ENCODE measurements around the gene RALGAPA2.

The RALGAPA2 gene

DNA sequence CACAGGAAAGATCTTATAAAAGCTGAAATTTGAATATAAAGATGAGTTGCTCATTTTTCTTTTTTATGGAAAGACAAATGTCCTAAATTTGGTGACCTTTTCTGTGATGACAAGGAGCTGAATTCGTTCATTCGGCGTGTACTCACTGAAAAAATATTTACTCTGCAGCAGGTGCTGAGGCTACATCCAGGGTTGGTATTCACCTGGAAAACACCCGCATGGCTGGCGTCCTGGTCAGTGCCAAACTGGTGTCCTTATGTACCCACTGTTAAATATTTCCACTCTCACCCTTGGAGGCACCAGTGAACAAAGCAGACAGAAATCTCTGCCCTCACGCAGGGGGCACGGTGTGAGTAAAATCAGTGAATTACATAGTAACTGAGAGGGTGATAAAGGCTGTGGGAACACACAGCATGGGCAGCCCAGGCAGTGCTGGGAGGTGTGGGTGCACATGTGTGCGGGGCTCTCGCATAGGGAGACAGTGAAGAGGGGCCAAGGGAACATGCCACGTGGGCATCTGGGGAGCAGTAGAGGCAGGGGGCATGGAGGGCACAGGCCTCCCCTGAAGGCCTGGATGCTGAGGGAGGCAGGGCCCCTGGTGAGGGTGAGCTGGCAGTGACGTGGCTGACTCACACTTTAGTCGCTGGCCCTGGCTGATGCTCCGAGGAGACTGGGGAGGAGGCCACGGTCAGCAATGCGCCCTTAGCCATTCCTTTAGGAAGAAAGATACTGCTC, 254.9 kb downstream of the RALGAPA2 start:
- no peak for DNase-seq (ENCODE audit: low read depth in 1 of 2, low spot score in 1 of 2)
- TF ChIP-seq, protein P1, sequence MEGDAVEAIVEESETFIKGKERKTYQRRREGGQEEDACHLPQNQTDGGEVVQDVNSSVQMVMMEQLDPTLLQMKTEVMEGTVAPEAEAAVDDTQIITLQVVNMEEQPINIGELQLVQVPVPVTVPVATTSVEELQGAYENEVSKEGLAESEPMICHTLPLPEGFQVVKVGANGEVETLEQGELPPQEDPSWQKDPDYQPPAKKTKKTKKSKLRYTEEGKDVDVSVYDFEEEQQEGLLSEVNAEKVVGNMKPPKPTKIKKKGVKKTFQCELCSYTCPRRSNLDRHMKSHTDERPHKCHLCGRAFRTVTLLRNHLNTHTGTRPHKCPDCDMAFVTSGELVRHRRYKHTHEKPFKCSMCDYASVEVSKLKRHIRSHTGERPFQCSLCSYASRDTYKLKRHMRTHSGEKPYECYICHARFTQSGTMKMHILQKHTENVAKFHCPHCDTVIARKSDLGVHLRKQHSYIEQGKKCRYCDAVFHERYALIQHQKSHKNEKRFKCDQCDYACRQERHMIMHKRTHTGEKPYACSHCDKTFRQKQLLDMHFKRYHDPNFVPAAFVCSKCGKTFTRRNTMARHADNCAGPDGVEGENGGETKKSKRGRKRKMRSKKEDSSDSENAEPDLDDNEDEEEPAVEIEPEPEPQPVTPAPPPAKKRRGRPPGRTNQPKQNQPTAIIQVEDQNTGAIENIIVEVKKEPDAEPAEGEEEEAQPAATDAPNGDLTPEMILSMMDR (IDR thresholded peaks at IDR 0.05; ENCODE audit: insufficient read depth, low read length) = no peak
- TF ChIP-seq, protein P2, sequence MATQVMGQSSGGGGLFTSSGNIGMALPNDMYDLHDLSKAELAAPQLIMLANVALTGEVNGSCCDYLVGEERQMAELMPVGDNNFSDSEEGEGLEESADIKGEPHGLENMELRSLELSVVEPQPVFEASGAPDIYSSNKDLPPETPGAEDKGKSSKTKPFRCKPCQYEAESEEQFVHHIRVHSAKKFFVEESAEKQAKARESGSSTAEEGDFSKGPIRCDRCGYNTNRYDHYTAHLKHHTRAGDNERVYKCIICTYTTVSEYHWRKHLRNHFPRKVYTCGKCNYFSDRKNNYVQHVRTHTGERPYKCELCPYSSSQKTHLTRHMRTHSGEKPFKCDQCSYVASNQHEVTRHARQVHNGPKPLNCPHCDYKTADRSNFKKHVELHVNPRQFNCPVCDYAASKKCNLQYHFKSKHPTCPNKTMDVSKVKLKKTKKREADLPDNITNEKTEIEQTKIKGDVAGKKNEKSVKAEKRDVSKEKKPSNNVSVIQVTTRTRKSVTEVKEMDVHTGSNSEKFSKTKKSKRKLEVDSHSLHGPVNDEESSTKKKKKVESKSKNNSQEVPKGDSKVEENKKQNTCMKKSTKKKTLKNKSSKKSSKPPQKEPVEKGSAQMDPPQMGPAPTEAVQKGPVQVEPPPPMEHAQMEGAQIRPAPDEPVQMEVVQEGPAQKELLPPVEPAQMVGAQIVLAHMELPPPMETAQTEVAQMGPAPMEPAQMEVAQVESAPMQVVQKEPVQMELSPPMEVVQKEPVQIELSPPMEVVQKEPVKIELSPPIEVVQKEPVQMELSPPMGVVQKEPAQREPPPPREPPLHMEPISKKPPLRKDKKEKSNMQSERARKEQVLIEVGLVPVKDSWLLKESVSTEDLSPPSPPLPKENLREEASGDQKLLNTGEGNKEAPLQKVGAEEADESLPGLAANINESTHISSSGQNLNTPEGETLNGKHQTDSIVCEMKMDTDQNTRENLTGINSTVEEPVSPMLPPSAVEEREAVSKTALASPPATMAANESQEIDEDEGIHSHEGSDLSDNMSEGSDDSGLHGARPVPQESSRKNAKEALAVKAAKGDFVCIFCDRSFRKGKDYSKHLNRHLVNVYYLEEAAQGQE (IDR thresholded peaks at IDR 0.05; ENCODE audit: insufficient replicate concordance, low read depth) = no peak
- TF ChIP-seq POLR2AphosphoS5 (IDR thresholded peaks at IDR 0.05; ENCODE audit: low read depth) = no peak
- no peak for TF ChIP-seq SPI1 (IDR thresholded peaks at IDR 0.05; ENCODE audit: borderline replicate concordance, low read depth)
- TF ChIP-seq GABPA (IDR thresholded peaks at IDR 0.05; ENCODE audit: low read depth) = no peak
- H3K4me3 ChIP-seq (replicated peaks; ENCODE audit: insufficient read depth, low read length) = no peak overlapping the region
- H3K27ac ChIP-seq (replicated peaks) = no peak overlapping the region
- H3K27me3 ChIP-seq (ENCODE audit: insufficient read depth, poor library complexity, severe bottlenecking) = no peaks in the 10 kb centered on the region

DNA sequence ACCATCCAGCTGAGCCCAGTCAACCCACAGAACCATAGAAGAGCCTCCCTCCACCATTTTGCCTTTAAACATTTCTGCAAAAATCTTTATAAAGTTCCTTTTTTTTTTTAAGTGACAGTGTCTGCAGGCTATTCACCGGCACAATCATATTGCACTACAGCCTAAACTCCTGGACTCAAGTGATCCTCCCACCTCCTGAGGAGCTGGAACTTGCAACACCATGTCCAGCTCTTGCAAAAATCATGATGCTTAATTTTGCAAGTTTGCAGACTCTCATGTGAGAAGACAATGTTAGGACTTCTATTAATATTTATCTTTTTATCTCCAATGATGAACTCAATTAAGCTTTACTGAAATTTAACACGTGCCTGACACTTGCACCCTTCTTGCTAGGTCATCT, 255.7 kb downstream of the RALGAPA2 start:
- TF ChIP-seq, protein P1 (IDR thresholded peaks at IDR 0.05; ENCODE audit: insufficient read depth, low read length) = no peak
- no peak for TF ChIP-seq SPI1 (IDR thresholded peaks at IDR 0.05; ENCODE audit: borderline replicate concordance, low read depth)
- TF ChIP-seq GABPA (IDR thresholded peaks at IDR 0.05; ENCODE audit: low read depth) = no peak
- TF ChIP-seq, protein P2 (IDR thresholded peaks at IDR 0.05; ENCODE audit: insufficient replicate concordance, low read depth) = no peak
- no peak for TF ChIP-seq POLR2AphosphoS5 (IDR thresholded peaks at IDR 0.05; ENCODE audit: low read depth)
- no peaks in the 10 kb centered on the region for H3K27me3 ChIP-seq (ENCODE audit: insufficient read depth, poor library complexity, severe bottlenecking)
- no peak overlapping the region for H3K27ac ChIP-seq (replicated peaks)
- peak; percentile 27 to 59 for DNase-seq (ENCODE audit: low read depth in 1 of 2, low spot score in 1 of 2)
- no peak overlapping the region for H3K4me3 ChIP-seq (replicated peaks; ENCODE audit: insufficient read depth, low read length)

DNA sequence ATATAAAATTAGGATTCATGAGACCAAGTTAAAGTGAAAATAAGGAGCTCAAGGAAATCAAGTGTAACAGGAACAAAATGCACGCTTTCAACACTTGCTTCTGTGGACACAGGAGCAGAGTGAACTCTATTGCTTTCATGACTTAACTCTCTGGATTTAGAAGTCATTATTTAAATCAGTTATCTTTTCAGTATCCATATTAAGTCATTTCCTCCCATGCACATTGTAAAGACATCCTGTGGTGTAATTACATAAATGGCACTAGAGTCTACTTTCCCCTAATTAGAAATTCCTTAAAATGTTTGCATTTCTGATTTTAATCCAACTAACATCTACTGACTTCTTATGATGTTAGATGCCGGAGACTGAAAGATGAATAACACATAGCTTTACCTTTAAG, 256.5 kb downstream of the RALGAPA2 start:
- DNase-seq (ENCODE audit: low read depth in 1 of 2, low spot score in 1 of 2) = no peak
- no peak overlapping the region for H3K27ac ChIP-seq (replicated peaks)
- no peak overlapping the region for H3K4me3 ChIP-seq (replicated peaks; ENCODE audit: insufficient read depth, low read length)
- TF ChIP-seq POLR2AphosphoS5 (IDR thresholded peaks at IDR 0.05; ENCODE audit: low read depth) = no peak
- TF ChIP-seq, protein P1 (IDR thresholded peaks at IDR 0.05; ENCODE audit: insufficient read depth, low read length) = no peak
- no peak for TF ChIP-seq GABPA (IDR thresholded peaks at IDR 0.05; ENCODE audit: low read depth)
- TF ChIP-seq, protein P2 (IDR thresholded peaks at IDR 0.05; ENCODE audit: insufficient replicate concordance, low read depth) = no peak
- TF ChIP-seq SPI1 (IDR thresholded peaks at IDR 0.05; ENCODE audit: borderline replicate concordance, low read depth) = no peak
- H3K27me3 ChIP-seq (ENCODE audit: insufficient read depth, poor library complexity, severe bottlenecking) = no peaks in the 10 kb centered on the region

All from HL-60 (cell line).